Measurements from ENCODE around the gene ZC3H6.
"Not testable (repeated sequence)": the region's sequence is repeated elsewhere in the genome, so short reads cannot be mapped to it uniquely, and the experiment has no call there.

ZC3H6 gene

DNA sequence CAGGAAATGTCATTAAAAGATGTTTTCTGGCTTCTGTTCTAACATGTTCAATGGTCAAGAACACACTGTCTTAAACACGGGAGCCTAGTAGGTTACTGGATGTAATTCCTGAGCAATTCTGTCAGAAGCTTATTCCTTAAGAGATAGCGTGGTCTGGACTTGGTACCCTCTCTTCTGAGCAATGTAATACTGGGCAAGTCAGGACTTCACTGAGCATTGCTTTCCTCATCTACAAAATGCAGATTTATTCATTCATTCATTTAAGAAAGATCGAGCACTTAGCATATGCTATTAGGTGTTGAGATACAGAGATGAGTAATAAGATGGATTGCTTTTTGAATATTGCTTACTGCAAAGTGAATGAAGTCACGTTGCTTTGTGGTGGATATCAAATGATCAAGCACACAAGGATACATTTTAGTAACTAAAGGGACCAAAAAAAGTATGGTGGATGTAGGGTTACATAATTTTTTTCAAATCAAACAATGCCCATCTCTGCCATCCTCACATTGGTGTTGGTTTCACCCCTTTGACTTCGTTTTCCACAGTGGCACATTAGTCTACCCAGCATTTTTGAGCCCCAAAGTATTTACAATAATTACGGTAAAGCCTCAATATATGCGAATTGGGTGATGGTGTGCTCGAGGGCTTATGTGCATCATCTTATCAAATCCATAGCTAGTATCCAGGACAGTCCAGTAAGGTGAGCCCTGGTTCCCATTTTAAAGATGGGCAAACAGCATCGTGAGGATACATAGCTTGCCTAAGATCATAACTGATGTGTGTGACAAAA lies 65.3 kb downstream of the ZC3H6 start:
- no peak for DNase-seq (ENCODE audit: low read depth)
- TF ChIP-seq, protein P1, sequence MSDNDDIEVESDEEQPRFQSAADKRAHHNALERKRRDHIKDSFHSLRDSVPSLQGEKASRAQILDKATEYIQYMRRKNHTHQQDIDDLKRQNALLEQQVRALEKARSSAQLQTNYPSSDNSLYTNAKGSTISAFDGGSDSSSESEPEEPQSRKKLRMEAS (IDR thresholded peaks at IDR 0.05; ENCODE audit: low read depth, low read length): no peak
- TF ChIP-seq, protein P2, sequence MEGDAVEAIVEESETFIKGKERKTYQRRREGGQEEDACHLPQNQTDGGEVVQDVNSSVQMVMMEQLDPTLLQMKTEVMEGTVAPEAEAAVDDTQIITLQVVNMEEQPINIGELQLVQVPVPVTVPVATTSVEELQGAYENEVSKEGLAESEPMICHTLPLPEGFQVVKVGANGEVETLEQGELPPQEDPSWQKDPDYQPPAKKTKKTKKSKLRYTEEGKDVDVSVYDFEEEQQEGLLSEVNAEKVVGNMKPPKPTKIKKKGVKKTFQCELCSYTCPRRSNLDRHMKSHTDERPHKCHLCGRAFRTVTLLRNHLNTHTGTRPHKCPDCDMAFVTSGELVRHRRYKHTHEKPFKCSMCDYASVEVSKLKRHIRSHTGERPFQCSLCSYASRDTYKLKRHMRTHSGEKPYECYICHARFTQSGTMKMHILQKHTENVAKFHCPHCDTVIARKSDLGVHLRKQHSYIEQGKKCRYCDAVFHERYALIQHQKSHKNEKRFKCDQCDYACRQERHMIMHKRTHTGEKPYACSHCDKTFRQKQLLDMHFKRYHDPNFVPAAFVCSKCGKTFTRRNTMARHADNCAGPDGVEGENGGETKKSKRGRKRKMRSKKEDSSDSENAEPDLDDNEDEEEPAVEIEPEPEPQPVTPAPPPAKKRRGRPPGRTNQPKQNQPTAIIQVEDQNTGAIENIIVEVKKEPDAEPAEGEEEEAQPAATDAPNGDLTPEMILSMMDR (IDR thresholded peaks at IDR 0.05; ENCODE audit: low read depth, low read length): no peak
- TF ChIP-seq MYC (IDR thresholded peaks at IDR 0.05; ENCODE audit: low read depth, low read length) (no peak), POLR2A (IDR thresholded peaks at IDR 0.05; ENCODE audit: extremely low read depth, insufficient read length) (no peak)
- H3K4me3 ChIP-seq (ENCODE audit: low read depth, low read length): no peak overlapping the region

DNA sequence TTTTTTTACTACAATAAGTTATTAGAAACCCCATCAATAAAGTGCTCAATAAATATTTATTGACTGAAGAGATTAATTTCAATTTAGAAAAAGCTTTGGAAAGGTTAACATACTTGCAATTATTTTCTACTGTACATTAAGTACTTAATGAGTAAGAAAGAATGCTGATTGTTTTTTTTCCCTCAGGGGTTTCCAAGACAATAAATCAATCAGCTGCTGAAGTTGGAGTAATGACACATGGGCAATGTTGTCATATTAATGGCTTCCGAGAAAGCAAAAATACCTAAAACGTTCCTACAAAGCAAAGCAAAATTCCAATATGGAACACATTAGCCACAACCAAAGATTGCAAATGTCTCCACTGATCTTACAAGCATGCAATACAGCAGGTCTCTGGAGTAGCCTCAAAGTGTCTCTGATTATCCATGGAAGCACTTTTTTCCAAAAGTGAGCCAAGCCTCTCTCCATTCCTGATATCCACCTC lies 66.7 kb downstream of the ZC3H6 start:
- H3K4me3 ChIP-seq (ENCODE audit: low read depth, low read length): no peak overlapping the region
- TF ChIP-seq POLR2A (IDR thresholded peaks at IDR 0.05; ENCODE audit: extremely low read depth, insufficient read length) (no peak), MYC (IDR thresholded peaks at IDR 0.05; ENCODE audit: low read depth, low read length) (no peak)
- TF ChIP-seq, protein P2 (IDR thresholded peaks at IDR 0.05; ENCODE audit: low read depth, low read length): no peak
- TF ChIP-seq, protein P1 (IDR thresholded peaks at IDR 0.05; ENCODE audit: low read depth, low read length): no peak
- no peak for DNase-seq (ENCODE audit: low read depth)

DNA sequence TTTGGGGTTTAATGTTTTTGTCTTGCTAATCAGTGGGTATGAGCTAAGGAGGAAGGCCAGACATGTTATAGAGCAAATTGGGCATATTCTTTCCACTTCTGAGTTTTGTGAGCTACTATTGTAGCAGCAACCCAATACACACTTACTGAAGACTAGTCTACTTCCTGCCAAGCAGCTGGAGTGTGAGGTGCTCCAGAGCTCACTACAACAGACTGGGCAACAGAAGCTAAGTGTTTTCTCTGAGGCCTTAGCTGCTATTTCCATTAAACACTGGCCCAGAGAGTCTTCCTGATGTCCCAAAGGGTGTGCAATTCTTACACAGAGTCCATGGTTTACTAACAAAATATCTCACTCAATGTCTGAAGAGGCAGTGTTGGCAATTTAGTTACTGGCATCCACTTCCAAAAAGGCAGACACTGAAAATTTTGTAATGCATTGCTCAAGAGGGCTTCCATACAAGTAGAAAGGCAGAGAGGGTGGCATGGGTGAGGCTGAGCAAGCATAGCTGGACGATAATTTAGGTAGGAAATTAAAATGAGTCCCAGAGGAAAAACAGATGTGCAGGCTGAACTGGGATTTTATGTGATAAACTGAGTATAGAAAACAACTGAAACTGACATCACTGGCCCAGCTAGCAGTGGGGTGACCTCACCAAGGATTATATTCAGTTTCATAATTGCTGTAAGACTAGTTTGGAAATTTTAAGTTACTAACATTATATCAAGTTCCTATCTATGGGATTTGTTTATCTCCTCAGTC lies 68.6 kb downstream of the ZC3H6 start:
- no peak for DNase-seq (ENCODE audit: low read depth)
- TF ChIP-seq POLR2A (IDR thresholded peaks at IDR 0.05; ENCODE audit: extremely low read depth, insufficient read length): no peak
- TF ChIP-seq, protein P2 (IDR thresholded peaks at IDR 0.05; ENCODE audit: low read depth, low read length): no peak
- TF ChIP-seq MYC (IDR thresholded peaks at IDR 0.05; ENCODE audit: low read depth, low read length): no peak
- H3K4me3 ChIP-seq (ENCODE audit: low read depth, low read length): no peak overlapping the region

DNA sequence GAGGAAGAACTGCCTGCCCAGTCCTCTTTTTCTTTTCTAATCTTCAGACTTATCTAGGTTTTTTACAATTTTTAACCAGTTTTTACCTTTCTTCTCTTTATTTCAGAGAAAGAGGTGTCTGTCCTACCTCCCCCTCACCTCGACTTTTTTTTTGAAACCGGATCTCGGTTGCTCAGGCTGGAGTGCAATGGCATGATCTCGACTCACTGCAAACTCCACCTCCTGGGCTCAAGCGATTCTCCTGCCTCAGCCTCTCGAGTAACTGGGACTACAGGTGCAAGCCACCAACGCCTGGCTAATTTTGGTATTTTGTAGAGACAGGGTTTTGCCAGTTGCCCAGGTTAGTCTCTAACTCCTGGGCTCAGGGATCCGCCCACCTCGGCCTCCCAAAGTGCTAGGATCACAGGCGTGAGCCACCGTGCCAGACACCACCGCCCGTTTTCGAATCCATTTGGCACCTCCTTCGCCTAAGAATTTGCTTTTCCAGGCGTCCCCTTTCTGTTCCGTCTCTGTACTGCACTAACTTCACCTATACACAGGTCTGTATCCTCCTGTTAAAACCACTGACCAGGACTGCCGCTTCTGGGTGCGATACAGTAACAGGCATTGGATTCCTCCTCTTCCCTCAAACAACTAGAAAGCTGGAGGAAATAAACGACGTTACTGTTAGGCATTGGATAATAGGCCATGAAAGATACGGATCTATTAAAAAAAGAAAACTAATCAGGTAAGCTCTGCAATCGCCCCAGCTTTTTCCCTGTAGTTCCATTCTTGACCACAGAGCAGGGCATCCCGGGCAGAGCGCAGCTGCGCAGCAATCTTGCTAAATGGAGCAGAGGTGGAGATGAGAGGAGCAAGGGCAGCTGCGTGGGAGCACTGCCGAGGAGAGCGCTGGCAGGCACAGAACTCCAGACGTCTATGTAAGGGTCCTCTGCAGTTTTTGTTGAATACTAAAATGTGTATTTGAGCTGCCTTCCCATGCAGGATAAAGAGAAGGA lies 69.9 kb downstream of the ZC3H6 start:
- TF ChIP-seq POLR2A (IDR thresholded peaks at IDR 0.05; ENCODE audit: extremely low read depth, insufficient read length): no peak
- TF ChIP-seq, protein P1 (IDR thresholded peaks at IDR 0.05; ENCODE audit: low read depth, low read length): no peak
- TF ChIP-seq, protein P2 (IDR thresholded peaks at IDR 0.05; ENCODE audit: low read depth, low read length): no peak
- no peak for DNase-seq (ENCODE audit: low read depth)
- H3K4me3 ChIP-seq (ENCODE audit: low read depth, low read length): no peak overlapping the region

DNA sequence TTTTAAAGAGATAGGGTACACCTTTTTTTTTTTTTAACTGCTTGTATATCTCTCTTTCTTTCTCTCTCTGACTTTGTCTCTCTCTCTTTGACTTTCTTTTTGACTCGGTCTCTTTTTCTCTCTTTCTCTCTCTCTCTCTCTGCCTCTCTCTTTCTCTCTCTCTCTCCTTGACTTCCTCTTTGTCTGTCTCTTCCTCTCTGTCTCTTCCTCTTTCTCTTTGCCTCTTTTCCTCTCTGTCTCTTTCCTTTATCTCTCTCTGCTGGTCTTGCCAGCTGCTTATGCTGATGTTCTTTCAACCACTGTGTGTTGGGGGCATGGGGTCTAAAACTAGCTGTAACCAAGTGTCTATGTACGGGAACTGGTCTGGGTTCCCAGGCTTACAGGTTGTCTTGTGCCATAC lies 76.9 kb downstream of the ZC3H6 start:
- H3K4me3 ChIP-seq (ENCODE audit: low read depth, low read length): not testable (repeated sequence)
- DNase-seq (ENCODE audit: low read depth): peak; percentile 12

DNA sequence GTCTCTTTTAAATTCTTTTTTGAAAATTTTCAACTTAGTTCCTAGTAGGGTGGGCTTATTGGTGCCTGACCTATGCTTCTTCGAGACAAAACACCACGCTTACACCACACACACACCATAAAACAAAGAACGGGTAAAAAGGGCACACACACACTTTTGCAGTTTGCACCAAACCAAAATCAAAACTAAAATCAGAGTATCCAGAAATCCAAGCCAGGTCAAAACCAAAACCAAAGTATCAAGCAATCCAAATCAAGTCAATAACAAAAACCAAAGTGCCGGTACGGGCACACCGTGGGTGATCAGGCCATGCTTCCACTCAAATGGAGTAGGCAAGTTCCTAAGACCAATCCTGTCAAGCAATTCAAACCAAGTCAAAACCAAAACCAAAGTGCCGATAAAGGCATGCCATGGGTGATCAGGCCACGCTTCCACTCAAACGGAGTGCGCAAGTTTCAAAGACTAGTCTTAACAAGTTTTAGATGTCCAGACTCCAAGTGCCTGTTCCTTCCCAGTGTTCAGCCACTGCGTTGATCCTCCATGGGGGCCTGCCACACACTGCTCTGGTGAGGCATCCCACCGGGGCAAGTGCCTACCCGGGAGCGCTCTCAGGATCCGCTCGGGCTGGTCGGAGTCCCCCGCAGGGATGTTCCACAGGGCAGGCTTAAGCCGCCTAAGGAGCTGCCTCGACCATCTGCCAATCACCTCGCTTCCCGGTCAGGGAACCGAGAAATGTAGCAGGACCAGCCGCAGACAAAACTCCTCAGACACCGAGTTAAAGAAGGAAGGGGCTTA lies 77.6 kb downstream of the ZC3H6 start:
- not testable (repeated sequence) for H3K4me3 ChIP-seq (ENCODE audit: low read depth, low read length); DNase-seq (ENCODE audit: low read depth)

DNA sequence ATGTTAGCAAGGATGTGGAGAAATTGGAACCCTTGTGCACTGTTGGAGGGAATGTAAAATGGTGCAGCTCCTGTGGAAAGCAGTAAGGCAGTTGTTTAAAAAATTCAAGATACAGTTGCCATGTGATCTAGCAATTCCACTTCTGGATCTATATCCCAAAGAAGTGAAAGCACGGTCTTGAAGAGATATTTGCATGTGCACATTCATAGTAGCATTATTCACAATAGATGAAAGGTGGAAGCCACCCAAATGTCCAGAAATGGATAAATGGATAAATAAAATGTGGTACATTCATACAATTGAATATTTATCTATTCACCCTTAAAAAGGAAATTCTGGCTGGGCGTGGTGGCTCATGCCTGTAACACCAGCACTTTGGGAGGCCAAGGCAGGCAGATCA lies 78.9 kb downstream of the ZC3H6 start:
- not testable (repeated sequence) for DNase-seq (ENCODE audit: low read depth); H3K4me3 ChIP-seq (ENCODE audit: low read depth, low read length)

DNA sequence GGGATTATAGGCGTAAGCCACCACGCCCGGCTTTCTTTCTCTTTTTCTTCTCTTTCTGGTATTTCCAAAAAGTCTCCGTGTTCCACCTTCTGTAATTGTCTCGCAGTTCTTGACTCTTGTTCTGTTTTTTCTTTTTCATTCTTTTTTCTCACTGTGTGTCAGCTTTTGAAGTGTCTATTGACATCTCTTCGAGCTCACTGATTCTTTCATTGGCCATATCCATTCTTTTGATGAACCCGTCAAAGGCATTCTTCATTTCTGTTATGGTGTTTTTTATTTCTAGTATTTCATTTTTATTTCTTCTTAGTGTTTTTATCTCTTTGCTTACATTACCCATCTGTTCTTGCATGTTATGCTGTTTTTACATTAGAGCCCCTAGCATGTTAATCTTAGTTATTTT lies 84.7 kb downstream of the ZC3H6 start:
- not testable (repeated sequence) for H3K4me3 ChIP-seq (ENCODE audit: low read depth, low read length); DNase-seq (ENCODE audit: low read depth)
